K562 (cell line): ENCODE measurements around the gene YPEL4. TPM values are rescaled to one million over a fixed set of nuclear protein-coding genes. Genes with fewer than 3 reads are reported as not detected.

Experiments used
- ERF ChIP-seq: fragments of 450-650 bp; formaldehyde crosslinking; IDR thresholded peaks from 2 replicates; pipeline ENCODE4 v1.4.0; 2020; ENCODE audit warnings: mild to moderate bottlenecking, mixed read lengths
- ESRRB ChIP-seq: fragments of 250-450 bp; sonication (Bioruptor Pico); IDR thresholded peaks from 2 replicates; pipeline ENCODE4 v1.5.0; 2020; ENCODE audit warnings: mild to moderate bottlenecking, moderate library complexity, borderline replicate concordance
- HDAC3 ChIP-seq: fragments of 450-650 bp; IDR thresholded peaks from 2 replicates; pipeline ENCODE4 v1.6.1; 2018; ENCODE audit warnings: borderline replicate concordance, mild to moderate bottlenecking, moderate library complexity; ENCODE audit not compliant: partially characterized antibody
- ILF3 ChIP-seq: fragments of 450-650 bp; IDR thresholded peaks from 2 replicates; pipeline ENCODE4 v1.6.1; 2018; ENCODE audit warnings: antibody characterized with exemption, mild to moderate bottlenecking, moderate library complexity, borderline replicate concordance
- JUND ChIP-seq, 2 experiments: IDR thresholded peaks; 2 replicates in 1 of 2; 3 replicates in 1 of 2; pipeline ENCODE4 v1.6.1; 2011; ENCODE audit warnings: borderline replicate concordance in 2 of 2, low read depth in 2 of 2, low read length in 2 of 2, improper control_type of control experiment in 1 of 2, missing biosample characterization in 1 of 2, missing genetic modification characterization in 1 of 2, missing genetic modification reagents in 1 of 2
- NCOA6 ChIP-seq: fragments of 450-650 bp; IDR thresholded peaks from 2 replicates; pipeline ENCODE4 v1.6.1; 2017; ENCODE audit warnings: mild to moderate bottlenecking
- PHF20 ChIP-seq: fragments of 450-650 bp; IDR thresholded peaks from 2 replicates; pipeline ENCODE4 v1.6.1; 2018; ENCODE audit not compliant: partially characterized antibody
- POLR2AphosphoS5 ChIP-seq: IDR thresholded peaks from 2 replicates; pipeline ENCODE4 v1.6.1; 2011; ENCODE audit warnings: mild to moderate bottlenecking, low read depth, low read length, moderate library complexity; ENCODE audit not compliant: control insufficient read depth, insufficient read depth
- RBM34 ChIP-seq: fragments of 200-400 bp; formaldehyde crosslinking; IDR thresholded peaks from 2 replicates; pipeline ENCODE4 v1.6.1; 2018; ENCODE audit warnings: low read length, borderline replicate concordance; ENCODE audit not compliant: insufficient read depth
- U2AF1 ChIP-seq: fragments of 200-400 bp; formaldehyde crosslinking; optimal IDR thresholded peaks from 2 replicates; pipeline ENCODE3; 2017; ENCODE audit warnings: mild to moderate bottlenecking, low read depth, low read length, moderate library complexity
- ZEB2 ChIP-seq: fragments of 450-650 bp; IDR thresholded peaks from 2 replicates; pipeline ENCODE4 v1.6.1; 2016
- ZNF121 ChIP-seq: sonication (generic); formaldehyde crosslinking; conservative IDR thresholded peaks from 2 replicates; pipeline ENCODE4 v1.8.0; 2022; ENCODE audit warnings: missing genetic modification reagents
- ZNF140 ChIP-seq: fragments of 250-450 bp; sonication (Bioruptor Pico); IDR thresholded peaks from 2 replicates; pipeline ENCODE4 v1.8.0; 2021; ENCODE audit warnings: moderate library complexity, mild to moderate bottlenecking, inconsistent platforms
- ZNF3 ChIP-seq: fragments of 250-450 bp; sonication (Bioruptor Pico); IDR thresholded peaks from 2 replicates; pipeline ENCODE4 v1.5.0; 2021; ENCODE audit warnings: mild to moderate bottlenecking, moderate library complexity
- ZNF695 ChIP-seq: fragments of 450-650 bp; formaldehyde crosslinking; IDR thresholded peaks from 2 replicates; pipeline ENCODE4 v1.4.0; 2020; ENCODE audit warnings: mild to moderate bottlenecking, moderate library complexity
- polyA plus RNA-seq, 8 experiments: library from polyadenylated mRNA; depleted of rRNA in 4 of 8; stranded (reverse) in 5 of 8; unstranded in 3 of 8; fragments of >200 nt; fragmentation: Nextera tagmentation in 2 of 8; fragmentation: Illumina TruSeq in 1 of 8; extraction: Ambion mirVana in 2 of 8; extraction: Trizol in 1 of 8; gene quantifications; 2 replicates each; pipeline versions ENCODE4 v1.2.1 to v1.2.3, GENCODE V29; 2011 to 2014; ENCODE audit warnings: inconsistent platforms in 1 of 8, missing spikeins in 1 of 8
- total RNA-seq, 7 experiments: library from RNA; depleted of rRNA in 6 of 7; stranded (reverse); fragments of >200 nt in 6 of 7; fragmentation: Illumina TruSeq in 2 of 7; extraction: Trizol in 2 of 7; gene quantifications; 2 replicates each; pipeline versions ENCODE4 v1.2.1 to v1.2.3, GENCODE V29; 2011 to 2021; ENCODE audit warnings: low replicate concordance in 1 of 7
- TF ChIP-seq, protein P1 (sequence below): fragments of 250-450 bp; sonication (Bioruptor Pico); IDR thresholded peaks from 2 replicates; pipeline ENCODE4 v1.8.0; 2022; ENCODE audit warnings: inconsistent platforms, mild to moderate bottlenecking, moderate library complexity, borderline replicate concordance
- TF ChIP-seq, protein P2 (sequence below): fragments of 450-650 bp; conservative IDR thresholded peaks from 2 replicates; pipeline ENCODE4 v1.6.1; 2016; ENCODE audit warnings: missing genetic modification characterization, low read depth, mild to moderate bottlenecking, missing compliant biosample characterization, moderate library complexity
- TF ChIP-seq, protein P3 (sequence below): fragments of 450-650 bp; formaldehyde crosslinking; IDR thresholded peaks from 2 replicates; pipeline ENCODE4 v1.4.0; 2020; ENCODE audit warnings: mild to moderate bottlenecking, moderate library complexity
- TF ChIP-seq, protein P4 (sequence below), 2 experiments: fragments of 450-650 bp in 1 of 2; sonication (generic) in 1 of 2; formaldehyde crosslinking in 1 of 2; IDR thresholded peaks in 1 of 2; conservative IDR thresholded peaks in 1 of 2; 2 replicates each; pipeline versions ENCODE4 v1.6.1 to v1.8.1; 2016 to 2023; ENCODE audit warnings: mild to moderate bottlenecking in 2 of 2, moderate library complexity in 2 of 2, inconsistent platforms in 1 of 2, missing genetic modification reagents in 1 of 2
- TF ChIP-seq, protein P5 (sequence below): fragments of 250-450 bp; sonication (Bioruptor Pico); IDR thresholded peaks from 2 replicates; pipeline ENCODE4 v1.5.0; 2021

The YPEL4 gene
- total and polyA plus RNA-seq, 9 of the 15 experiments (the other 6 are each of a cell fraction or from before 2014, with no cell fraction given) = 0.07 to 1.4 (median 0.40) TPM; not detected in 2

DNA sequence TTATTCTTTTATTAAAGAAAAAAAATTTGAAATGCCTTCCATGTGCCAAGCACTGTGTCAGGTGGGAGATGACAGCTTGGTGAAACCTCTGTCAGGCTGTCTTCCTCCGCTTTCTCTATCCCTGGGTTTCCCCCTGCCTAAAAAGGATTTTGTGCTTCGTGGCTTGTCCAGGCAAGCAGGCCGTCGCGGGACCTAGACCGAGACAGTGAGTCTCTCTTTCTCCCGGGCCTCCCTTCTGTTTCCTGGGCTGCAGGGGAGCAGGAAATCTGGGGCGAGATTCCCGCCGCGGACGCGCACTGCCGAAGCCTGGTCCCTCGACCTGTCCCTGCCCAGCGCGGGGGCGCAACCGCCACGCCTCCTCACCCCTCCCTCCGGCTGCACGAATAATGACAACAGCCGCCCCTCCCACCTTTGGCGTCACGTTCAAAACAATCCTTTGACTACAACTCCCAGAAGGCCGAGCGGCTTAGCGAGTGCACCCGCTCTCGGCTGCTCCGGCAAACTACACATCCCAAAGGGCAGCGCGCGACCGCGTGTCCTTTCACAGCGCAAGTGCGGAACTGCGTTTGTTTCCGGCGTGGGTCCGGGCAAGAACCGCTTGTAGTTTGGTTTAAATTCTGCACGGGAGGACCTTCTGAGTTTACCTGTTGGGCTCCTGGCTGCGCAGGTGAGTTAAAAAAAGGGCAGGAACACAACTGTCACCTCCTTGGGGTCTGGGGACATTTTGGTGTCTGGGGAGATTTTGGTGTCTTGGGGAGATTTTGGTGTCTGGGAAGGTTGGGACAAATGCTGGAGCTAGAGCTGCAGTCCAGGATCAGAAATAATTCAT is 7.7 kb upstream of the YPEL4 start, which contains the start of gene CLP1 (continued):
- TF ChIP-seq, protein P1, sequence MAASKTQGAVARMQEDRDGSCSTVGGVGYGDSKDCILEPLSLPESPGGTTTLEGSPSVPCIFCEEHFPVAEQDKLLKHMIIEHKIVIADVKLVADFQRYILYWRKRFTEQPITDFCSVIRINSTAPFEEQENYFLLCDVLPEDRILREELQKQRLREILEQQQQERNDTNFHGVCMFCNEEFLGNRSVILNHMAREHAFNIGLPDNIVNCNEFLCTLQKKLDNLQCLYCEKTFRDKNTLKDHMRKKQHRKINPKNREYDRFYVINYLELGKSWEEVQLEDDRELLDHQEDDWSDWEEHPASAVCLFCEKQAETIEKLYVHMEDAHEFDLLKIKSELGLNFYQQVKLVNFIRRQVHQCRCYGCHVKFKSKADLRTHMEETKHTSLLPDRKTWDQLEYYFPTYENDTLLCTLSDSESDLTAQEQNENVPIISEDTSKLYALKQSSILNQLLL (CRISPR knock-in tag) = no peak
- TF ChIP-seq RBM34 = no peak
- TF ChIP-seq ERF (CRISPR knock-in tag) = no peak
- peak; percentile 80 for TF ChIP-seq JUND (IDR thresholded peaks at IDR 0.05; ENCODE audit: borderline replicate concordance, low read depth, low read length)
- TF ChIP-seq JUND (tag; IDR thresholded peaks at IDR 0.05; ENCODE audit: borderline replicate concordance, low read depth, low read length) = peak; percentile 77; the same call in 1 of the 3 replicates
- TF ChIP-seq, protein P2, sequence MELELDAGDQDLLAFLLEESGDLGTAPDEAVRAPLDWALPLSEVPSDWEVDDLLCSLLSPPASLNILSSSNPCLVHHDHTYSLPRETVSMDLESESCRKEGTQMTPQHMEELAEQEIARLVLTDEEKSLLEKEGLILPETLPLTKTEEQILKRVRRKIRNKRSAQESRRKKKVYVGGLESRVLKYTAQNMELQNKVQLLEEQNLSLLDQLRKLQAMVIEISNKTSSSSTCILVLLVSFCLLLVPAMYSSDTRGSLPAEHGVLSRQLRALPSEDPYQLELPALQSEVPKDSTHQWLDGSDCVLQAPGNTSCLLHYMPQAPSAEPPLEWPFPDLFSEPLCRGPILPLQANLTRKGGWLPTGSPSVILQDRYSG = no peak
- TF ChIP-seq U2AF1 = no peak
- TF ChIP-seq ZNF140 (CRISPR knock-in tag) = no peak
- no peak for TF ChIP-seq ZEB2
- TF ChIP-seq ZNF3 = no peak
- no peak for TF ChIP-seq ESRRB
- TF ChIP-seq POLR2AphosphoS5 = peak; percentile 52
- TF ChIP-seq ILF3 = no peak
- no peak for TF ChIP-seq ZNF695 (CRISPR knock-in tag)
- no peak for TF ChIP-seq NCOA6
- TF ChIP-seq, protein P3, sequence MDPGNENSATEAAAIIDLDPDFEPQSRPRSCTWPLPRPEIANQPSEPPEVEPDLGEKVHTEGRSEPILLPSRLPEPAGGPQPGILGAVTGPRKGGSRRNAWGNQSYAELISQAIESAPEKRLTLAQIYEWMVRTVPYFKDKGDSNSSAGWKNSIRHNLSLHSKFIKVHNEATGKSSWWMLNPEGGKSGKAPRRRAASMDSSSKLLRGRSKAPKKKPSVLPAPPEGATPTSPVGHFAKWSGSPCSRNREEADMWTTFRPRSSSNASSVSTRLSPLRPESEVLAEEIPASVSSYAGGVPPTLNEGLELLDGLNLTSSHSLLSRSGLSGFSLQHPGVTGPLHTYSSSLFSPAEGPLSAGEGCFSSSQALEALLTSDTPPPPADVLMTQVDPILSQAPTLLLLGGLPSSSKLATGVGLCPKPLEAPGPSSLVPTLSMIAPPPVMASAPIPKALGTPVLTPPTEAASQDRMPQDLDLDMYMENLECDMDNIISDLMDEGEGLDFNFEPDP (CRISPR knock-in tag) = 0 out of 2 replicates have a peak, but pooled peaks have one; percentile 23
- TF ChIP-seq HDAC3 = peak; percentile 21
- peak; percentile 71 for TF ChIP-seq PHF20
- TF ChIP-seq, protein P4, sequence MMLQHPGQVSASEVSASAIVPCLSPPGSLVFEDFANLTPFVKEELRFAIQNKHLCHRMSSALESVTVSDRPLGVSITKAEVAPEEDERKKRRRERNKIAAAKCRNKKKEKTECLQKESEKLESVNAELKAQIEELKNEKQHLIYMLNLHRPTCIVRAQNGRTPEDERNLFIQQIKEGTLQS (IDR thresholded peaks at IDR 0.05) = peak; percentile 18; the same call in 1 of the 2 replicates
- TF ChIP-seq, protein P4 (CRISPR knock-in tag; conservative IDR thresholded peaks at IDR 0.05) = no peak
- no peak for TF ChIP-seq ZNF121 (CRISPR knock-in tag)
- TF ChIP-seq, protein P5, sequence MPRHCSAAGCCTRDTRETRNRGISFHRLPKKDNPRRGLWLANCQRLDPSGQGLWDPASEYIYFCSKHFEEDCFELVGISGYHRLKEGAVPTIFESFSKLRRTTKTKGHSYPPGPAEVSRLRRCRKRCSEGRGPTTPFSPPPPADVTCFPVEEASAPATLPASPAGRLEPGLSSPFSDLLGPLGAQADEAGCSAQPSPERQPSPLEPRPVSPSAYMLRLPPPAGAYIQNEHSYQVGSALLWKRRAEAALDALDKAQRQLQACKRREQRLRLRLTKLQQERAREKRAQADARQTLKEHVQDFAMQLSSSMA (CRISPR knock-in tag) = no peak
